VCaP (cell line): ENCODE results near the gene CACNA2D1.

Source experiments
- H3K27ac ChIP-seq: fragments of 450-650 bp; 2 replicates; pipeline ENCODE4 v1.5.1; 2017
- CTCF ChIP-seq: fragments of 450-650 bp; conservative IDR thresholded peaks from 2 replicates; pipeline ENCODE4 v1.5.1; 2017; ENCODE audit warnings: mild to moderate bottlenecking, moderate library complexity

CACNA2D1 gene

GRCh38 chr7:82404652-82405051 is 38.9 kb downstream of the CACNA2D1 start:
- no peak overlapping the region for H3K27ac ChIP-seq
- TF ChIP-seq CTCF: no peak

DNA sequence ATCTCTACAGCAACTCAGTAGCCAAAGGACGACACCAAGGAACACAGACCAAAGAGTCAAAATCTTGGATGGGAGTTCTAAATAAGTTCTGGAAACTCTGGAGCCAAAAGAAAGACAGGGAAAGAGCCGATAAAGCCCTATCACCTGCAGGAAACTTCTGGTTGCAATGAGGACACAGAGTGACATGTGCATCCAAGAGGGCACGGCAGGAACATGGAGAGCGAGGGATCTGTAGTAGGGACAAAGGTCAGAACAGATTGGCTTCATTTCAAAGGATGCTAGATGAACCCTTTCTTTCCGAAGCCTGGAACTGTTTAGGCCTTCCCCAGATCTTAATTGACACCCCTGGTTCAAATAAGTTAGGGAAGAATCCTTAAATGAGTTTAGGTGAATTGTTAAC is 39.5 kb downstream of the CACNA2D1 start:
- TF ChIP-seq CTCF: no peak
- H3K27ac ChIP-seq: no peak overlapping the region

- no peak overlapping the region for H3K27ac ChIP-seq
- no peak for TF ChIP-seq CTCF
These were observed 45.6 kb downstream of the CACNA2D1 start for GRCh38 chr7:82397879-82398524.

GRCh38 chr7:82396343-82396742 is 47.2 kb downstream of the CACNA2D1 start:
- no peak overlapping the region for H3K27ac ChIP-seq
- no peak for TF ChIP-seq CTCF

DNA sequence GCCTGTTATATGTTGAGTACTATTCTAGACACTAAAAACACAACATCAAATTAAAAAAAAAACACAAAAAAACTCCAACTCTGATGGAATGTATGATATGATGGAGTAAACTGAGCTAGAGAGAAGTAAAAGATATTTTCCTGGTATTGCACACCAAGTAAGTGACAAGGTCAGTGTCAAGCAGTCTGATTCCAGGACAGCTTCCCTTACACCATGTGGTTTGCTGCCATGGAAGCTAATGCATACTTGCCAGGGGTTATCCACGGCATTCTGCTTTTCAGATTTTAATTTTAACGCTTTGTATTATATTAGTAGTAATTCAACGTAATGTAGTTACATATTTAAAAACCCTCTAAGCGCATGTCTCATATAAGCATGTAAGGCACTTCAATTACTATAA is 48.4 kb downstream of the CACNA2D1 start:
- no peak for TF ChIP-seq CTCF
- H3K27ac ChIP-seq: no peak overlapping the region

- TF ChIP-seq CTCF: no peak
- H3K27ac ChIP-seq: no peak overlapping the region
These were observed 49.7 kb downstream of the CACNA2D1 start for GRCh38 chr7:82393840-82394220.

DNA sequence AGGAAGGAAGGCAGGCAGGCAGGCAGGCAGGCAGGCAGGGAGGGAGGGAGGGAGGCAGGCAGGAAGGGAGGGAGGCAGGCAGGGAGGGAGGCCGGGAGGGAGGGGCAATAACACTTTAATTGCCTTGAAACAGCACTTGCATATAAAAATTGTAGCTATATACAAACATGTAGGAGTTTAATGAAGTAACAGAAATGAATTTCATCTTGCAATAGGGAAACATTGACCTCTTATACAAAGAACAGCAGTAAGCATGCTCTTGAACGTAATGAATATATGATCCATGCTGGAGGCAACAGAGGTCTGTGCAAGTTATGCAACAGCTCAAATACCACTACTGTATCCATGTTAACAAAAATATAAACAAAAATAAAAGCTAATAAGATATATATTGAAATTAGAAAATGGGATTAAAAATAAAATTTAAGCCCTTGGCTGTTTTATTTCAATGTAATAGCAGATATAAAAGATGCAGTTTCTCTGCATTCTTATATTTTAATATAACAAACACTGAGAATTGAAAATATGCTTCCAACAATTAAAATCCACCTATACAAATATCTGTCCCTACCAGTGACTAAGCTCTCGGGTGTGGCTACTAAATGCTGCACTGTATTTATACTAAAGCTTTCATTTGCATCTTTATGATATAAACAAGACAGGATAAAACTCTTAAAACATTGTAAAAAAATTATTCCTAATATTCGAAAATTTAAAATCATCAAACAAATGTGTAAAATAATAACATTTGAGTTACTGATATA is 50.3 kb downstream of the CACNA2D1 start:
- H3K27ac ChIP-seq: no peak overlapping the region
- TF ChIP-seq CTCF: no peak
